ENCODE measurements around the gene ANGPT4.
A peak's percentile ranks its signal among the peaks of the same experiment; 100 is the strongest.
"Not testable (repeated sequence)": the region's sequence is repeated elsewhere in the genome, so short reads cannot be mapped to it uniquely, and the experiment has no call there.

The ANGPT4 gene

DNA sequence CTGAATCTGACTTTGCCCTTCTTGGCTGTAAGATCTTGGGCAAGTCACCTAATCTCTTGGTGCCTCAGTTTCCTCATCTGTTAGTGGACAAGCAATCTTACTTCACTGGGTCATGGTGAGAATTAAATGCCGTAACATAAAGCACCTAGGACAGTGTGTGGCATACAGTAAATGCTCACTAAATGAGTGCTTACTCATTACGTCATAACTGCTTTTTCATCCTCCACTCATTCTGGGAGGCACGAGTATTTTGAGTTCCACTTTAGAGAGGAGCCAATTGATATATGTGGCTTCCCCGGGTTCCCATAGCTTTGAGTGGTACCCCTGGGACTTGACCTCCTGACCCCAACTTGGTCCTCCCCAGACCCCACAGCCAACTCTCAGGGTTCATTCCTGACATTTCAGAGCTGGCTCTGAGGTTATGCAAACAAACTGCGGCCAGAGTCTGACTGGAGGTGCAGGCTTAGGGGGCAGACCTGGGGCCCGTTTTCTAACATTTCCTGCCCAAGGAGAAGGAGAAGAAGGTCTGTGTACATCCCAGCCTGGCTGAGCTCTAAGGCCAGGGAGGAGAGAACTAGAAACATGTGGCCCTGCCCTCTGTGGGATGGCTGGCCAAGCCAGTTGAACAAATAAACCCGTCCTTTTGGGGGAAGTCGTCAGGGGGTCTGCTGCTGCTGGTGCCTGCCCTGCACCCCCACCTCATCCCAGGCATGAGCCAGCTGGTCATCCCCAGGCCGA, 5.8 kb downstream of the ANGPT4 start:
- DNase-seq: peak in 1 of 10 donors; percentile 9
- intact Hi-C loops (cut with DNase I): no loop called here

DNA sequence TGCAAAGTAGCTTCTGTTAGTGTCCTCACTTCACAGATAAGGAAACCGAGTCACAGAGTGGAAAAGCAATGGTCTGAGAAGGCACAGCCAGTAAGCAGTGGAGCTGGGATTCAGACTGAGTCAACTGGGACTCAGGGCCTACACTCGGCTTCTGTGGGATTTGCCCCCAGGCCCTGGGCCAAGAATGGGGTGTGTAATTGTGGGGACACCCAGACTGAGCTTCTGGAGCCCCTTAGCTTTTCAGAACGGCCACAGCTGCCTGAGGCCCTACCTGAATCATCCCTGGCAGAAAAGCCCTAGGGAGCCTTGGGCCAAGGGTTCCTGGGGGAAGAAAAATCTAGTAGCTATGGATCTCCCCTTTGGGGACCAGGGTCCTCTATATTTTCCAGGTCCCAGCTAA, 6.5 kb downstream of the ANGPT4 start:
- intact Hi-C loops (cut with DNase I): no loop called here
- DNase-seq: no peak

DNA sequence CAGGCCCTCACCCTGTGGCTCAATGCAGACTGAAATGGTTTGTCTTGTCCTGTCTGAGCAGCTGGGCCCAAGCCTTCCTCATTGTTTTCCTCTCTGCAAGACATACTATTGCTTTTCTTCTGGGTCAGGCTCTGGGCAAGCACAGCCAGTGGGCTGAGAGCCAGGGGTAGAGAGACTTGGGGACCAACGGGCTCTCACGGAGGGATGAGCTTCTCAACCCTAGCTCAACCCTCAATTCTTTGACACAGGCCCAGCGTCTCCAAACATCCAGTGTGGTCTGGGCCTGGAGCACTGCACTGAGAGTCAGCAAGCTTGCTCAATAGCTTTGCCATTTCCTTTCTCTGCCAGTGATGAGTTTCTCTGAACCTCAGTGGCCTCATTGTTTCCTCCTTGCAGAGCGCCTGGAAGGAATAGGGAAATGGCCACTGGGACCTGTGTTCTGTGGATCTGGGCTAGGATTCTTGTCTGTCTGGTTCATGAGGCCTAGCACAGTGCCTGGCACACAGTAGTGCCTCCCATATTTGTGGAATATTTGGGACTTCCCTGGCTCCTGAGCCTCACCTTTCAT, 9.3 kb downstream of the ANGPT4 start:
- intact Hi-C loops (cut with DNase I): no loop called here
- DNase-seq: peak in 2 of 10 donors; percentile 39 to 45

DNA sequence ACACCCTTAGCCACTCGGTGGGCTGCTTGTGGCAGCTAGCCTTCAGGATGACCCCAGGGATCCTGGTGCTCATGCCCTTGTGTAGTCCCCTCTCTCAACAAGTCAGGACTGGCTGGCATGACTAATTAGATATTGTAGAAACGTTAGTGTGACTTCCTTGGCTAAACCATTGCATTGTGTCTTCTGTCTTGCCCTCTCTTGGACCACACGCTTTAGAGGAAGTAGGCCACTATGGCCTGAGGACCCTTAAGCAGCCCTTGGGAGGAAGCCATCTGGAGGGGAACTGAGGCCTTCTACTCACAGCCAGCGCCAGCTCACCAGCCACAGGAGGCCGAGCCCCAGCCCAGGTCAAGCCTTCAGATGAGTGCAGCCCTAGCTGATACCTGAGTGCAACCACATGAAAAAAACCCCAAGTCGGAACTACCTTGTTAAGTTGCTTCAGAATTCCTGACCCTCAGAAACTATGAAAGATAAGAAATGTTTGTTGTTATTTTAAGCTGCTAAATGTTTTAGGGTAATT, 10.1 kb downstream of the ANGPT4 start:
- intact Hi-C loops (cut with DNase I): no loop called here

DNA sequence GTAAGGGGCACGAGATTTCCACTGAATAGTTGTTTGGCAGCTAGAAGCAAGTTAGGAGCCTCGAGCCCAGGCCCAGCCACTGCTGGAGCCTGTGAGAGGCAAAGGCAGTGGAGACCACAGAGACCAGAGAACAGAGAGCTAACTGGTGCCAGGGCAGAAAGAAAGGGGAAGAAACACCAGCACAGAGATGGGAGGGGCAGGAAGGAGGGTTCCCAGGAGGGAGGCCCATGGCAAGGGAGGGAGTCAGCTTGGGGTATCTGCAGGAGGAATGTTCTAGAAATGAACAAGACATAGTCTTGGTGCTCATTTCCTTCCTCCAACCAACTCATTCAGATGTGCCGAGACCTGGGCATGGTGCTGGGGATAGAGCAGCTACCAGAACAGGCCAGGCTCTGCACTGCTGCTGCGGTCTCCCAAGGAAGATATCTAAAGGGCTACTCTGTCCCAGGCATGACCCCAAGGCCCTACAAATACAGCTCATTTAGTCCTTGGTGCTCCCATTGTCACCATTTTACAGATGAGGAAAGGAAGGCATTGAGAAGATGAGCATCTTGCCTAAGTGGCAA, 10.7 kb downstream of the ANGPT4 start:
- intact Hi-C loops (cut with DNase I): no loop called here
- DNase-seq: peak in 1 of 10 donors; percentile 28

More for the DNA sequence above, 10.1 kb downstream of the ANGPT4 start:
- peak in 2 of 10 donors; percentile 35 to 50 for DNase-seq

DNA sequence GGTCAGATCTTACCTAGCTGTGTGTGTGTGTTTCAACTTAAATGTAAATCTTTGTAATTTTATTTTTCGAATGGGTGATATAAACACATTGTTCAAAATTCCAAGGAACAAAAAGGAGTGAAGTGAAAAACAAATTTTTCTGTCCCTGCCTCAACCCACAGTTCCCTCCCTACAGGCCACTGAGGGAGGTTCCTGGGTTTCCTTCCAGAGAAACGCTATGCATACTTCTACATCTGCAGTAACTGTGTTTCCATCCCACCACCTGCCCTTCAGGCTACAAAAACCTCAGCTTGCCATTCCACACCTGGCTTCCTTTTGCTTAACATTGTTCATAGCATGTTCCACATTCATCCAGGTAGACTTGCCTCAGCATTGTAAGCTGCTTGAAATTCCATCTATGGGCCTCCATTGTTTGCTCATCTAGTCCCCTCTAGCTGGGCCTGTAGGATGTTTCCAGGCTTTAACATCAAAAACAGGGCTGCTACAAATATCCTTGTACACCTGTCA, 12.0 kb downstream of the ANGPT4 start:
- no peak for DNase-seq
- intact Hi-C loops (cut with DNase I): no loop called here

DNA sequence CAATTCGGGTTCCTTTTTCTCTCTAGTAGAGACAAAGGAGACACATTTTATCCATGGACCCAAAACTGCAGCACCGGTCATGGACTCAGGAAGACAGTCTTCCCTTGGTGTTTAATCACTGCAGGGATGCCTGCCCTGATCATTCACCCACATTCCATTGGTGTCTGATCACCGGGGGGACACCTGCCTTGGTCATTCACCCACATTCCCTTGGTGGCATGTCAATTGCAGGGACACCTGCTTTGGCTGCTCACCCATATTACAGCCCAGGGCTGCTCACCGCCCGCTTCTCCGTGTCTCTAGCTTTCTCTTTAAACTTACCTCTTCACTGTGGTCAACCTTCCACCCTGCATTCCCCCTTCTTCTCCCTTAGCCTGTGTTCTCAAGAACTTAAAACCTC, 18.7 kb downstream of the ANGPT4 start:
- peak in 1 of 10 donors; percentile 12 for DNase-seq
- intact Hi-C loops (cut with DNase I): not testable (repeated sequence)

DNA sequence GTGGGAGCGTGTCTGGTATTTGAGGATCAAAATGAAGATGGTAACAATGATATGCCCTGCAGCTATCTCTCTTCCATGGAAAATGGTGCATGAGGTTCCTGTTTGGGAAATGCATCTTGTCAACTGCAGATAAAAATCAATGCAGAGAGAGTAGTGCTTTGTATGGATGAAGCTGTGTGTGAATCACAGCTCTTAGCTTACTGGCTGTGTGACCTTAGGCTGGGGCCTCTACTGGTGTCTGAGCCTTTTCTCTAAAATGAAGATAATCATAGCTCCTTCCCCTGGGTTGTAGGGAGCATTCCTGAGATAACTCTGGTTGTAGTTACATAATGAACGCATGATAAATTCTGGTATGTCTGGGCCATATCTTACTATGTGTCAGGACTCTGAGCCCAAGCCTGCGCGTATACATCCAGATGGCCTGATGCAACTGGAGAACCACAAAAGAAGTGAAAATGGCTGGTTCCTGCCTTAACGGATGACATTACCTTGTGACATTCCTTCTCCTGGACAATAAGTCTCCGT, 19.6 kb downstream of the ANGPT4 start:
- peak in 1 of 10 donors; percentile 43 for DNase-seq
- intact Hi-C loops (cut with DNase I): no loop called here

DNA sequence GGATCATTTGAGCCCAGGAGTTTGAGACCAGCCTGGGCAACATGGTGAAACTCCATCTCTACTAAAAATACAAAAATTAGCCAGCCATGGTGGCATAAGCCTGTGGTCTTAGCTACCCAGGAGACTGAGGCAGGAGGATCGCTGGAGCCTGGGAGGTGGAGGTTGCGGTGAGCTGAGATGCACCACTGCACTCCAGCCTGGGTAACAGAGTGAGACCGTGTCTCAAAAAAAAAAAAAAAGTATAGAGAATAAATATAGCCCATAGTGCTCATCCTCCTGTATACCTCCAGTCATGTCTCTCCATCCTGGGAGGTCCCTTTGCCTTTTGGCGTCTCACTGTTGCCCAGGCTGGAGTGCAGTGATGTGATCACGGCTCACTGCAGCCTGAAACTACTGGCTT, 23.8 kb downstream of the ANGPT4 start:
- intact Hi-C loops (cut with DNase I): not testable (repeated sequence)

DNA sequence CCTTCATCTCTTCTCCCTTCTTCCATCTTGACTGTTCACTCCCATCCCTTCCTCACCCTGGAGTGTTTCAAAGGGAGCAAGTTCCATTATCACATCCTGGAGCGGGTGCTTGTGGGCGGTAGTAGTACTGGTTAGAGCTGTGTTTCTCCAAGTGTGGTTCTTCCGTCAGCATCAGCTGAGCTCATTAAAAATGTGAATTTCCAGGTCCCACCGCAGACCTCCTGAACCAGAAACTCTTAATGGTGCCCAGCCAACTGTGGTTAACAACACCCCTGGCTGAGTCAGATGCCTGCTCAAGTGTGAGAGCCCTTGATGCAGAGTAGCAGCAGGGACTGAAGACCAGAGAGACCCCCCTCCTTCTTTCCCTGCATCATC, 24.4 kb downstream of the ANGPT4 start:
- intact Hi-C loops (cut with DNase I): no loop called here
- peak in 1 of 10 donors; percentile 21 for DNase-seq

More for the DNA sequence above, 23.8 kb downstream of the ANGPT4 start:
- peak in 1 of 10 donors; percentile 0 for DNase-seq

DNA sequence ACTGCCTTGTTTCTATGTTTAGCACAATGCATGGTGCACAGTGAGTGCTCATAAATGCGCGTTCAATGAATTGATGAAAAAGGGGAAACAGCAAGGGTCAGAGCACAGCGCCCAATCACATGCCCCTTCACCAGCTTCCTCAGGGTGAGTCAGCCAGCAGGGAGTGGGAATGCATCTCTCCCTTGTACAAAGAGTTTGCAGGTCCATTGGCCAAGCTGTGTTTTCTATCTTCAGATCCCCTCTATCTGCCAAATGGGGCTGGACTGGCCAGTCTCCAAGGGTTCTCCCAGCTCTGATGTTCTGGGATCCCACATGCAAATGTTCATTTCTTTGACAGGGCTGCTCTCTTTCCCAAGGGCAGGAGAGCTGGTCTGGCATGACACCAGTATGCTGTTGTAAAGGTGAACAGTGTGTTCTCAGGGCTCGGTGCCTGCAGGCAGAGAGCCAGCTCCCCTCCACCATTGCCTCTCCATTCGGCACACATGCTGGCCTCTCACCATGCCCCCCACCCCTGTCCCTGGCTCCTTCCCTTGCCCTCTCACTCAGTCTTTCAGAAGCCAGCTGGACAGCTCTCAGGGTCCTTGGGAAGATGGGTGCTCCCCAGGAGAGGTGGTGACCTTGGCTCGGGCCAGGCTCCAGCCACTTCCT, 25.0 kb downstream of the ANGPT4 start:
- DNase-seq: peak in 8 of 10 donors; percentile 13 to 70 (median 50)
- intact Hi-C loops (cut with DNase I): no loop called here

DNA sequence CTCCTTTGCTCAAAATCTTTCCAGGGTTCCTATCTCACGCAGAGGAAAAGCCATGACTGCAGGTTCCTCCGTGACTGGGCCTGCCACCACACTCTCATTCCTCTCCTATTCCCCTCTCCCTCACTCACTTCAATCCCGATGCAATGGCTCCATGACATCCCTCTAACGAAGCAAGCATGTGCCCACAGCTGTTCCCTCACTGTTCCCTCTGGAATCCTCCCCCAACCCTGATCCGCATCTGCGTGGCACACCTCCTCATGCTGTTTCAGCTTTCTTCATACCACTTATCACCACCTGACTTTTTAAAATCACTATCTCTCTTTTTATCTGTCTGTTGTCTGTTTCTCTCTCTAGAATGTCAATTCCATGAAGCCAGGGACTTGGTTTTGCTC, 25.5 kb downstream of the ANGPT4 start:
- intact Hi-C loops (cut with DNase I): no loop called here
- peak in 2 of 10 donors; percentile 20 to 70 for DNase-seq

DNA sequence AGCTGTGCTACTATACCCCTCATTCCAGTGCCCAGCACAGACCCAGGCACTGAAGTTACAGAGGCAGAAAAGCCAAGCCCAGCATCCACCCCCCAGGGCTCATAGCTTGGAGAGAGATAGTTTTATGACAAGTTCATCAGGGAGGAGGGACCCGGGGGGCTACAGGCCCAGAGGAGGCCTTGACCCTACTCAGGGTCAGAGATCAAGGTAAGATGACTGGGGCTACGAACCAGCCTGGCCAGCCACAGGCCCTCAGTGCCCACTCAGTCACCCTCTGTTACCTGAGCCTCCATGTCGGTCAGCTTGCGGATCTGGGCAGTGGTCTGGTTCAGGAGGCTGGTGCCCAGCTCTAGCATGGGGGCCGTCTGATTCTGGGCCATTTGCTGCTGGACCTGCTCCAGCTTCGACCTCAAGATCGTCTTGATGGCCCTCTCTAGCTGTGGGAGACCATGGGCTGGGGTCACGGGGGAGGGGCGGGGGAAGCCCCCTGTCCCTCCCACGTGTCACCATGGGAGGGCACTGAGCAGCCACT, 26.1 kb downstream of the ANGPT4 start:
- DNase-seq: peak in 2 of 10 donors; percentile 30 to 59
- intact Hi-C loops (cut with DNase I): no loop called here

DNA sequence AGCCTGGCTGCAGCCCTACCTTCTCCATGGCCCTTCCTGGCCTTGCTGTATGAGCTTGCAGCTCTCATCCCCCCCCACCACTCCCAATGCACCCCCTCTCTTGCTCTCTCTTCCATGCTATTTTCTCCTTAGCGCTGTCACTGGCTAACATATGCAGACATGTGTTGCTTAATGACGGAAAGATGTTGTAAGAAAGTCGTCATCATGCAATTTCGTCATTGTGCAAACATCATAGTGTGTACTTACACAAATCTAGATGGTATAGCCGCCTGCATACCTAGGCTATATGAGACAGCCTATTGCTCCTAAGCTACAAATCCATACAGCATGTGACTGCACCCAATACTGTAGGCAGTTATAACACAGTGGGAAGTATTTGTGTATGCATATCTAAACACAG, 27.0 kb downstream of the ANGPT4 start:
- DNase-seq: no peak
- intact Hi-C loops (cut with DNase I): no loop called here

DNA sequence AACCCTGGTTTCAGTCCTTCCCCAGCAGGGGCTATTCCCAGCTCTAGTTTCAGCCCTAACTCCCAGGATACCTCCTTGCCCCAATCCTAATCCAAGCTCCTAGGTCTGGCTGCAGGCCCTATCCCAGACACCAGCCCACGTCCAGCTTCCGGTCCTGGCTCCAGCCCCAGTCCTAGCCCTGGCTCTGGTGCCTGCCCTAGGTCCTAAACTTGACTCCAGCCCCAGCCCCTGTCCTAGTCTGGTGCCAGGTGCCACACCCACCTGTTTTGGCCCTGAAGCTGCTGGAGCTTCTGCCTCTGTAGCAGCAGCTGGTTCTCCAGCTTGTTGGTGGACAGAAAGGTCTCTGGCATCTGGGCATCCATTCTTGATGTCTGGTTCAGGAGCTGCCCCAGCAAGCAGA, 28.1 kb downstream of the ANGPT4 start:
- intact Hi-C loops (cut with DNase I): no loop called here
- DNase-seq: peak in 2 of 10 donors; percentile 28 to 81

DNA sequence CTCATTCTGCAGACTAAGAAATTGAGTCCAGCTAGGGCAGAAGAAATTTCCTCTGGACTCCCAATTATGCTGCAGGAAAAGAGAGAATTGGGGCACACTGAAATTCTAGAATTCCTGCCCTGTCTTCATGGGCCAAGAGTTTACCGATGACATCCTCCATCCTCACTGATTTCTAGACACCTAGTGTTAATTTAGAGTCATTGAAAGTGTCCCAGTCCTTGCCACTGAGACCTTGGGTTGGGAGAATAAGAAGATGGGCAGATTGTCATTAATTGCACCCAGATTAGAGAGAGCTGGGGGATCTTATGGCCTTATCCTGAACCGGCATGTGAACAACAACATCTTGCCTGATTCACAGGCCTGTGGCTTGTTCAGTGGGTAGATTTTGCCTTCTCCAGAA, 29.0 kb downstream of the ANGPT4 start:
- no peak for DNase-seq
- intact Hi-C loops (cut with DNase I): no loop called here

DNA sequence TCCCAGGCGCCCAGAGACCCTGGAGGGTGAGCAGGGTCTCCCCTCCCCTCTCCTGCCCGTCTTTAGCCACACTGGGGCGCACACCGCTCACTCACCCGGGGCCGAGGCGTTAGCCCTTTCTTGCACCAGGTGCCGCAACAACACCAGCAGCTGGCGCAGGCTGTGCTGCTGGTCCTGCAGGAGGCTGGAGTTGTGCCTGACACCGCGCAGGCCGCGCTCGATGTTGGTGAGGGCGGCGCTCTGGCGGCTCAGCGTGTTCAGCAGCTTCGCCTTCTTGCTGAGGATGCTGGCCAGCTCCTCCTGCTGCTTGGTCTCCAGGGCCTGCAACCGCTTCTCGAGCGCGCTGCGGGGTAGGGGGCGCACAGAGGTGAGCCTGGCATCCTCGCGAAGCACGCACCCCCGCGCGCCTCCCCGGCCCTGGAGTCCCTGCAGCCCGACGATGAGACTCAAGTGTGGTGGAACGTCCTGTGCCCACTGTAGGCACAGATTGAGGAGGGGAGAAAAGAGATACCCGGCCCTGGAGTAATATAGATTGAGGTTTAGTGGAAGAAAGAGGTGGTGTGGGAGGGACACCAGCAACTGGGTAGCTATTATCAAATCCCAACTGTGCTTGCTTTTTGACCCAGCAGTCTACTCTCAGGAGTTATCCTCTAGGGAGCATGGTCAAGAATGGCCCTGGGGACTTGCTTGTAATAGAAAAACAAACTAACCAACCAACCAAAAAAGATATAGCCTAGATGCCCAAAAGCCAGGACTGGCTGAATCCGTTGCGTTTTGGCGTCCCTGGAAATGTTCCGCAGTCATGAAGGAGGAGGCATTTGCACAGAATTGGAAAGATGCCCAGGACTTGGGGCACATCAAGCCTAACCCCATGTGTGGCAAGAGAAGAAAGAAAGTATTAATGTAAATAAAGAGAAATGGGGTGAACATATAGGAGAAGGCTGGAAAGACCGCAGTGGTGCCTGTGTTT, 30.9 kb downstream of the ANGPT4 start:
- DNase-seq: peak in 9 of 10 donors; percentile 17 to 94 (median 60)
- intact Hi-C loops (cut with DNase I): no loop called here

DNA sequence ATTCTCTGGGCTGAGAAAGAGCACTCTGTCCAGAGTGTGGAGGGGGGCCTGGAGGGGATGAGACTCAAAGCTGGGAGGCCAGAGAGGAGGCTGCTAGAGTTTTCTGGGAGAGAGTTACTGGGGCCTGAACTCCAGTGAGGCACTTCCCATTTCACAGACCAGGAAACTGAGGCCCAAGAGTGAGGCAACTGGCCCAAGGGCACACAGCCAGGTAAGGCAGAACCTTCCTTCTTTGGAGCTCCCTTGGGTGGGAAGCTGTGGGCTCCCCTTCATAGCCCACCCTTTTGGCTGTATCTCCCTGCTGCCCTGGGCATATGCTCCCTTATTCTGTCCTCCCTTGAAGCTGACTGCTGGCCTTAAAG, 34.4 kb downstream of the ANGPT4 start:
- no peak for DNase-seq
- intact Hi-C loops (cut with DNase I): no loop called here

DNA sequence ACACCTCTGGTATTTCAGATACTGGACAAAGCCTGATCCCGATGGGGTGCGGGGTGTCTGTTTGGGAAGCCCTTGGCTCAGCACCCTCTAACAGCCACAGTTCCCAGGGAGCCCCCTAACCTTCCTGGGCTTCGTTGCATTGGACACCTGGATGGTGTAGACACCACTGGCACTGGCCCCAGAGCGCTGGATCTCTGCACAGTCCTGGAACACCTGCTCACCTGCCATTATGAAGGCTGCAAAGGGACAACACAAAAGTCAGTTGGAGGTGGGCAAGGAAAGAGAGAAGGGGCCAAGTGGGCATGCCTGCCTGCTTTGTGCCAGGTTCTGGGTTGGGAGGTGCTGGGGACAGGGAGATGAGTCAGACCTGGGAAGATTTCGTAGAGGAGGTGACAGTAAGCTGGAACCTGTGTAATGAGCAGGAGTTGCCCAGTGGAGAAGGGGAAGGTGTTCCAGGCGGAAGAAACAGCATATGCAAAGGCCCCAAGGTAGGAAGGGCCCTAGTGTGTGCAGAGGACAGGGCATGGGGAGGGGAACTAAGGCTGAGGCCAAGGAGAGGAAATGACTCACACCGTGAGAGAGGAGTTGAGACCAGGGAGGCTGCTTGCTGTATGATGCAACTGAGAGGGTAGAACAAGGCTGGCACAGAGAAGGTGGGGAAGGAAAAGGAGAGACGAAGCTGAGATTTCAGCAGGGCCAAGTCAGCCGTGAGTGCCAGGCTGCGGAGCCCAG, 34.9 kb downstream of the ANGPT4 start:
- no peak for DNase-seq
- intact Hi-C loops (cut with DNase I): no loop called here
